ENCODE results near the gene ST6GALNAC5. TPM values are rescaled to one million over a fixed set of nuclear protein-coding genes. Genes with fewer than 3 reads are reported as not detected.

Gene ST6GALNAC5
- total RNA-seq, 4 donors from 2014 or later = 5.3 to 8.7 (median 8.2) TPM

DNA sequence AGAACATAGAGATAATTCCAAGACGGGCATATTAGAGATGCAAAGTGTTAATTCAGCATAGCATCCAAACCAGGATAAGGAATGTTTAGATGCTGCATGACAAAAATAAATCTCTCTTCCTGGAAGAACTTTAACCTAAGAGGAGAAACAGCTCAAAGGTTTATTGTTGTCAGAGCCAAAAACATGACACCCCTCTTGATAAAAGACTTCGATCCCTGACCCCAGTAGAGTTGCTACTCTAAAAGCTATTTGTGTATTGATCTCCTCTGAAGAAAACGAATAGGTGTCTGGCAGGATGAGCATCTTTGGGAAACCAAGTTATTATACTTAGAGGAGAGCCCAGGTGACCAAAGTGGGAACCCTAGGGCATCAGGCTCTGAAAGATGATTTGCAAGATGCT, 193.9 kb downstream of the ST6GALNAC5 start:
- 71% methylated on average over 3 of the region's 3 CpGs for WGBS
- Histone ChIP-seq H3K4me1 (no peaks in the 10 kb centered on the region), H3K9me3 (no peaks in the 10 kb centered on the region), H3K27me3 (no peaks in the 10 kb centered on the region), H3K36me3 (no peaks in the 10 kb centered on the region), H3K4me3 (no peak overlapping the region), H3K27ac (replicated peaks in 1 of 4) (no peak overlapping the region)
- DNase-seq (ENCODE audit: extremely low spot score) = no peak
- intact Hi-C loops (cut with DNase I) = no loop called here
- no peak for TF ChIP-seq POLR2AphosphoS5 (IDR thresholded peaks at IDR 0.05)
- TF ChIP-seq, protein P1, sequence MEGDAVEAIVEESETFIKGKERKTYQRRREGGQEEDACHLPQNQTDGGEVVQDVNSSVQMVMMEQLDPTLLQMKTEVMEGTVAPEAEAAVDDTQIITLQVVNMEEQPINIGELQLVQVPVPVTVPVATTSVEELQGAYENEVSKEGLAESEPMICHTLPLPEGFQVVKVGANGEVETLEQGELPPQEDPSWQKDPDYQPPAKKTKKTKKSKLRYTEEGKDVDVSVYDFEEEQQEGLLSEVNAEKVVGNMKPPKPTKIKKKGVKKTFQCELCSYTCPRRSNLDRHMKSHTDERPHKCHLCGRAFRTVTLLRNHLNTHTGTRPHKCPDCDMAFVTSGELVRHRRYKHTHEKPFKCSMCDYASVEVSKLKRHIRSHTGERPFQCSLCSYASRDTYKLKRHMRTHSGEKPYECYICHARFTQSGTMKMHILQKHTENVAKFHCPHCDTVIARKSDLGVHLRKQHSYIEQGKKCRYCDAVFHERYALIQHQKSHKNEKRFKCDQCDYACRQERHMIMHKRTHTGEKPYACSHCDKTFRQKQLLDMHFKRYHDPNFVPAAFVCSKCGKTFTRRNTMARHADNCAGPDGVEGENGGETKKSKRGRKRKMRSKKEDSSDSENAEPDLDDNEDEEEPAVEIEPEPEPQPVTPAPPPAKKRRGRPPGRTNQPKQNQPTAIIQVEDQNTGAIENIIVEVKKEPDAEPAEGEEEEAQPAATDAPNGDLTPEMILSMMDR (IDR thresholded peaks at IDR 0.05) = no peak
- no peak for TF ChIP-seq POLR2A (IDR thresholded peaks at IDR 0.05; ENCODE audit: low read depth)
- TF ChIP-seq EP300 (IDR thresholded peaks at IDR 0.05) = no peak

DNA sequence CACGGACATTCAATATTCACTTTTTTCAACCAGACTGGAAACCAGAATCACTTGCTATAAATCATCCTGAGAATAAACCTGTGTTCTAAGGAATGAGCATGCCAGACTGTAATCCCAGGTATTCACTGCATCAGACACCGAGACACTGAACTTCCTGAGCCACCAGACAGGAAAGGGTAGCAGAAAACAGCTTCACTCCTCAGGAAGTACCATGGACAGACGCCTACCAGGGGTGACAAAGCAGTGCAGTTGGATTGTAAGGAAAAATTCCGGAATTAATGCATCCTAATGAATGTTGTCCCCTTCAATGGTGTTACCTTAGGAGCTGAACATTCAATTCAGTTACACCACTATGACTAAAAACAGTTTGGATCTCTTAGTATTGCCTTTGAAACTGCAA, 195.8 kb downstream of the ST6GALNAC5 start:
- intact Hi-C loops (cut with DNase I) = no loop called here
- WGBS = 61% methylated on average over 4 of the region's 4 CpGs

DNA sequence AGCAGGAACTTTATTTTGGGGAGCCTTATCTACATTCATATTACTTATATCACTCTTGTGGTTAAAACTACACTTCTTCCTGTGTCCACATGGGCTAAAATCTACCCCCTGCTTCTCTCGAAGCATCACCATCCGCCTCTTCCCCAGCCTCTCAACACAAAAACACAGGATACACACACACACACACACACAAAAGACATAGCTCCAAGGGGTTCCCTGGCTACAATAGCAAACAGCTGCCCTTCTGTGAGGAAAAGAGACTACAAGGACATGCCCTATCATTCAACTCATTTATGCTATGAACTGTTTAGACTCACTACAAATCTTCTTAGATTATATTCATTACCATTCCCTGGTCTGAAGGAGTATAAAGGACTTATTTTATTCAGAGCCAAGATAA, 197.0 kb downstream of the ST6GALNAC5 start:
- no peaks in the 10 kb centered on the region for H3K36me3 ChIP-seq
- 89% methylated on average over 2 of the region's 2 CpGs for WGBS
- intact Hi-C loops (cut with DNase I) = no loop called here
- no peak overlapping the region for H3K27ac ChIP-seq (replicated peaks in 1 of 4)
- H3K27me3 ChIP-seq = no peaks in the 10 kb centered on the region
- no peaks in the 10 kb centered on the region for H3K4me1 ChIP-seq
- peak; percentile 50 for DNase-seq (ENCODE audit: extremely low spot score)
- no peak overlapping the region for H3K4me3 ChIP-seq
- H3K9me3 ChIP-seq = no peaks in the 10 kb centered on the region
- no peak for TF ChIP-seq POLR2AphosphoS5 (IDR thresholded peaks at IDR 0.05)
- no peak for TF ChIP-seq EP300 (IDR thresholded peaks at IDR 0.05)
- TF ChIP-seq, protein P1 (IDR thresholded peaks at IDR 0.05) = no peak
- no peak for TF ChIP-seq POLR2A (IDR thresholded peaks at IDR 0.05; ENCODE audit: low read depth)

More for the DNA sequence above, 195.8 kb downstream of the ST6GALNAC5 start:
- H3K9me3 ChIP-seq = no peaks in the 10 kb centered on the region
- peak; percentile 78 for DNase-seq (ENCODE audit: extremely low spot score)
- H3K4me3 ChIP-seq = no peak overlapping the region
- no peaks in the 10 kb centered on the region for H3K27me3 ChIP-seq
- TF ChIP-seq POLR2AphosphoS5 (IDR thresholded peaks at IDR 0.05) = no peak
- no peaks in the 10 kb centered on the region for H3K4me1 ChIP-seq
- H3K27ac ChIP-seq (replicated peaks in 1 of 4) = no peak overlapping the region
- H3K36me3 ChIP-seq = no peaks in the 10 kb centered on the region

DNA sequence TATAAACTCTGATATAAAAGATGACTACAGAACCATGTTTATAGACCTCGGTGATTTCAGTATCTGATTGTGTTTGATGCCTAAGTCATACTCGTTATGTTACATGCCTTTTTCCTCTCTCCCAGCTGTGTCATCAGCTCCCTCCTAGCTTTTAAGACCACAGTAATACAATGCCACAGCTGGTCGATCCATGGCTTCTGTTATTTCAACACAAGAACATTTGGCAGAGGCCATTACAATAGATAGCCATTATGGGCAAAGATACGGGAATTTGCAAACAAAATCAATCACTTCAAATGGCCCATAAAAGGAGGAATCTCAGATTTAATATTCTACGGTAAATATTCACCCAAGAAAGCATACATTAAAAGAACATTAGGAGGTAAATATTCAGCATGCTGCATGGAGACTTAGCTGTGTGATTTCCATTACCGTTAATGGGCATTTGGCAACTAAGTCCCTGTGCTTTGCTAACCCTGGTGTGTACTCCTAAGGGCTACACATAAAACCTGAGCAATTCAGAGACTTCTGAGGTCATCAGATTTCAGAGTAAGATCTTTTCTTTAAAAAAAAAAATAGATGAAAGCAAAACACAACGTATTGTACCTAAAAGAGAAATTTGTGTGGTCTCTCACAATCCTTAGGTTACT, 198.5 kb downstream of the ST6GALNAC5 start:
- Histone ChIP-seq H3K27me3 (no peaks in the 10 kb centered on the region), H3K4me3 (no peak overlapping the region), H3K9me3 (no peaks in the 10 kb centered on the region), H3K4me1 (no peaks in the 10 kb centered on the region), H3K27ac (replicated peaks in 1 of 4) (no peak overlapping the region), H3K36me3 (no peaks in the 10 kb centered on the region)
- intact Hi-C loops (cut with DNase I) = no loop called here
- TF ChIP-seq POLR2A (IDR thresholded peaks at IDR 0.05; ENCODE audit: low read depth) (no peak), POLR2AphosphoS5 (IDR thresholded peaks at IDR 0.05) (no peak), EP300 (IDR thresholded peaks at IDR 0.05) (no peak)
- TF ChIP-seq, protein P1 (IDR thresholded peaks at IDR 0.05) = no peak
- DNase-seq (ENCODE audit: extremely low spot score) = no peak
- 75% methylated on average over 7 of the region's 7 CpGs for WGBS

DNA sequence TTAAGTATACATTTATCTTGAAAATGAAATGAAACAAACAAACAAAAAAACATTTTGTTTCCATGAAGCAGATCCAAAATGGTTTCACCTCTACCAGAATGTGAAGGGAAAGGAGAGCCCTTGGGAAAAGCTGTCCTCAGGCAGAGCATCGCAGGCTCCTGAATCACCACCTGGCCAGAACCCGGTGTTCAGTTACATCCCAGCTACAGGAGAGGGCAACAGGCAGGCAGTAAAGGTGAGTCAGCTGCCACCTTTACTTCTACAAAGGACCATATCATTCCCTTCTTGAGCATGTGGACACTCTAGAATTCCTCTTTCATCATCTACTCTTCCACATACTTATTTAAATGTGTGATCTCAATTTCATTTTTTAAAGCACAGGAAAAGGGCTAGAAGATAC, 200.7 kb downstream of the ST6GALNAC5 start:
- no peaks in the 10 kb centered on the region for H3K36me3 ChIP-seq
- H3K9me3 ChIP-seq = no peaks in the 10 kb centered on the region
- H3K27me3 ChIP-seq = no peaks in the 10 kb centered on the region
- TF ChIP-seq POLR2AphosphoS5 (IDR thresholded peaks at IDR 0.05) (no peak), POLR2A (IDR thresholded peaks at IDR 0.05; ENCODE audit: low read depth) (no peak), EP300 (IDR thresholded peaks at IDR 0.05) (no peak)
- TF ChIP-seq, protein P1 (IDR thresholded peaks at IDR 0.05) = no peak
- WGBS = 91% methylated on average over 2 of the region's 2 CpGs
- intact Hi-C loops (cut with DNase I) = no loop called here
- DNase-seq (ENCODE audit: extremely low spot score) = no peak
- no peaks in the 10 kb centered on the region for H3K4me1 ChIP-seq
- no peak overlapping the region for H3K4me3 ChIP-seq
- no peak overlapping the region for H3K27ac ChIP-seq (replicated peaks in 1 of 4)

All from esophagus muscularis mucosa (tissue), 4 donors.